ENCODE results near the gene LPAR5. TPM values are rescaled to one million over a fixed set of nuclear protein-coding genes. Genes with fewer than 3 reads are reported as not detected.
A peak's percentile ranks its signal among the peaks of the same experiment; 100 is the strongest.

Gene LPAR5
- polyA plus RNA-seq, 1 experiment, result 0.05 TPM

GRCh38 chr12:6644903-6645302, 9.1 kb upstream of the LPAR5 start:
- 0 out of 2 replicates have a peak, but pooled peaks have one; percentile 3 for TF ChIP-seq CTCF (IDR thresholded peaks at IDR 0.05; ENCODE audit: insufficient read depth, low read depth, low read length)
- Histone ChIP-seq H3K4me3 (ENCODE audit: low read depth, low read length) (no peak overlapping the region), H3K36me3 (ENCODE audit: control insufficient read depth, insufficient read depth, low read length) (peaks cover 5% of the 10 kb centered on the region; the same call in 1 of the 2 replicates), H3K27me3 (ENCODE audit: control insufficient read depth, insufficient read depth, low read length) (peaks cover 3% of the 10 kb centered on the region)
- POLR2A ChIA-PET, result no interaction called here
- CTCF ChIA-PET, result interaction anchor here (1.1 to 2.4 kb wide), 3 partner anchors 24 to 87 kb away, joined by 3 to 4 read pairs (median 3); partner anchors contain the start of gene NOP2
- DNase-seq (ENCODE audit: low read depth), result no peak

- Histone ChIP-seq H3K36me3 (ENCODE audit: control insufficient read depth, insufficient read depth, low read length) (peaks cover 5% of the 10 kb centered on the region; the same call in 1 of the 2 replicates), H3K27me3 (ENCODE audit: control insufficient read depth, insufficient read depth, low read length) (peaks cover 3% of the 10 kb centered on the region), H3K4me3 (ENCODE audit: low read depth, low read length) (no peak overlapping the region)
- ChIA-PET CTCF (interaction anchor here (0.7 to 2.4 kb wide), 5 partner anchors 13 to 86 kb away, joined by 3 to 4 read pairs (median 3); partner anchors contain the start of gene NOP2), POLR2A (interaction anchor here (0.6 kb wide), 1 partner anchor 106 kb away, joined by 9 read pairs; no protein-coding TSS in a partner anchor)
- no peak for DNase-seq (ENCODE audit: low read depth)
- no peak for TF ChIP-seq CTCF (IDR thresholded peaks at IDR 0.05; ENCODE audit: insufficient read depth, low read depth, low read length)
These were observed 8.5 kb upstream of the LPAR5 start for GRCh38 chr12:6644257-6644596.

- no peak for TF ChIP-seq CTCF (IDR thresholded peaks at IDR 0.05; ENCODE audit: insufficient read depth, low read depth, low read length)
- POLR2A ChIA-PET, result interaction anchor here (0.6 kb wide), 1 partner anchor 106 kb away, joined by 9 read pairs; no protein-coding TSS in a partner anchor
- CTCF ChIA-PET, result interaction anchor here (0.7 to 1.1 kb wide), 3 partner anchors 14 to 86 kb away, joined by 3 read pairs; no protein-coding TSS in a partner anchor
- DNase-seq (ENCODE audit: low read depth), result no peak
- Histone ChIP-seq H3K27me3 (ENCODE audit: control insufficient read depth, insufficient read depth, low read length) (peaks cover 3% of the 10 kb centered on the region), H3K4me3 (ENCODE audit: low read depth, low read length) (no peak overlapping the region), H3K36me3 (ENCODE audit: control insufficient read depth, insufficient read depth, low read length) (peaks cover 5% of the 10 kb centered on the region; the same call in 1 of the 2 replicates)
These were observed 8.0 kb upstream of the LPAR5 start for GRCh38 chr12:6643569-6644256.

GRCh38 chr12:6641131-6641530, 5.4 kb upstream of the LPAR5 start:
- ChIA-PET POLR2A (no interaction called here), CTCF (interaction anchor here (1.1 kb wide), 1 partner anchor 8 kb away, joined by 3 read pairs; no protein-coding TSS in a partner anchor)
- no peak for TF ChIP-seq CTCF (IDR thresholded peaks at IDR 0.05; ENCODE audit: insufficient read depth, low read depth, low read length)
- Histone ChIP-seq H3K36me3 (ENCODE audit: control insufficient read depth, insufficient read depth, low read length) (no peaks in the 10 kb centered on the region), H3K4me3 (ENCODE audit: low read depth, low read length) (no peak overlapping the region), H3K27me3 (ENCODE audit: control insufficient read depth, insufficient read depth, low read length) (peaks cover 3% of the 10 kb centered on the region)
- DNase-seq (ENCODE audit: low read depth), result no peak

- TF ChIP-seq CTCF (IDR thresholded peaks at IDR 0.05; ENCODE audit: insufficient read depth, low read depth, low read length), result no peak
- ChIA-PET POLR2A (no interaction called here), CTCF (interaction anchor here (1.1 kb wide), 1 partner anchor 9 kb away, joined by 3 read pairs; no protein-coding TSS in a partner anchor)
- peaks cover 3% of the 10 kb centered on the region for H3K27me3 ChIP-seq (ENCODE audit: control insufficient read depth, insufficient read depth, low read length)
- DNase-seq (ENCODE audit: low read depth), result no peak
- H3K4me3 ChIP-seq (ENCODE audit: low read depth, low read length), result no peak overlapping the region
- H3K36me3 ChIP-seq (ENCODE audit: control insufficient read depth, insufficient read depth, low read length), result no peaks in the 10 kb centered on the region
These were observed 4.7 kb upstream of the LPAR5 start for GRCh38 chr12:6640497-6640896.

Data from BJ (cell line).